Measurements from ENCODE around the gene JUP. TPM values are rescaled to one million over a fixed set of nuclear protein-coding genes. Genes with fewer than 3 reads are reported as not detected.

JUP gene
- total and polyA plus RNA-seq, 10 of the 15 experiments (the other 5 are each of a cell fraction or from before 2014, with no cell fraction given), result 1.5 to 36.3 (median 11.6) TPM

DNA sequence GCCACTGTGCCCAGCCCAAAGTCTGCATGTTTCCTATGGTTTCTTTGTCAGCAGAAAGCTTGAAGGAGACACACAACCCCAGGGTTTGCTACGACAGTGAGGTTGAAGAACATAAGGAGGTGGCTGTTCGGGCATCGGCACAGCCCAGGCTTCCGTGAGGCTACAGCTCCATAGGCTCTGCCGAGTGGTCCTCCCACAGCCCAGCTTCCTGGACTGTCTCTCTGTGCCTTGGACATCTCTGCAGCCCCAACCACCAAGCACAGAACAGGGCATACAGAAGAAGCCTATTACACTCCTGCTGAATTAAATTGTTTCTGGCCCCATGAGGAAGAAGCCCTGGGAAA, 48.9 kb downstream of the JUP start:
- no peak overlapping the region for H3K4me3 ChIP-seq
- peak; percentile 14; the same call in 2 of the 3 replicates for ATAC-seq
- no TSS peak for BruUV-seq (replicated peaks)
- H3K9me3 ChIP-seq (replicated peaks; ENCODE audit: control insufficient read depth, insufficient read depth, low read length), result no peaks in the 10 kb centered on the region
- no peak overlapping the region for H3K4me2 ChIP-seq (ENCODE audit: control insufficient read depth, insufficient read depth)
- no peak for FAIRE-seq
- H3K27me3 ChIP-seq (replicated peaks in 1 of 2; ENCODE audit: control insufficient read depth in 2 of 2, insufficient read depth in 2 of 2, low read length in 1 of 2), result peaks cover 8% of the 10 kb centered on the region in 2 experiments; a peak in 3 of 4 replicates
- H3K79me2 ChIP-seq (ENCODE audit: control insufficient read depth, insufficient read depth, low read length), result no peaks in the 10 kb centered on the region
- ChIA-PET SMC1A (ENCODE audit: uncharacterized antibody, unreplicated experiment) (interaction anchor here (1.0 to 1.4 kb wide), 4 partner anchors 49 to 71 kb away, joined by 3 to 9 read pairs (median 4); partner anchors contain the start of gene JUP), CTCF (interaction anchor here (0.6 to 3.2 kb wide), 17 partner anchors 8 to 379 kb away, joined by 3 to 25 read pairs (median 4); partner anchors contain the start of gene JUP), RAD21 (ENCODE audit: unreplicated experiment) (interaction anchor here (1.2 to 2.2 kb wide), 5 partner anchors 48 to 63 kb away, joined by 3 to 12 read pairs (median 4); partner anchors contain the start of gene JUP), POLR2A (no interaction called here)
- WGBS (ENCODE audit: insufficient coverage, insufficient replicate concordance, low lambda C conversion rate, missing lambda C conversion rate), result 39% methylated on average over 5 of the region's 5 CpGs
- no peak for DNase-seq (ENCODE audit: low read depth, low spot score)
- H3K27ac ChIP-seq (ENCODE audit: control insufficient read depth, insufficient read depth), result no peak overlapping the region
- no peak overlapping the region for H3K9ac ChIP-seq (ENCODE audit: control insufficient read depth, insufficient read depth, low read length)
- no peaks in the 10 kb centered on the region for H4K20me1 ChIP-seq (ENCODE audit: control insufficient read depth, insufficient read depth)
- H3K4me1 ChIP-seq (ENCODE audit: control insufficient read depth, insufficient read depth, low read length), result peaks cover 3% of the 10 kb centered on the region; the same call in 1 of the 2 replicates
- intact Hi-C loops (cut with micrococcal nuclease; ENCODE audit: unreplicated experiment) (loop anchor here (1.0 kb wide), 3 partner anchors 64 to 222 kb away; no protein-coding TSS in a partner anchor), in situ Hi-C loops (cut with MboI) (no loop called here)
- no peak overlapping the region; the same call in 1 of the 2 replicates for H2AFZ ChIP-seq (ENCODE audit: control insufficient read depth, low read depth, low read length)
- no peak for TF ChIP-seq MXI1 (IDR thresholded peaks at IDR 0.05; ENCODE audit: low read depth, low read length)
- TF ChIP-seq ASH2L (IDR thresholded peaks at IDR 0.05; ENCODE audit: borderline replicate concordance, low read depth), result no peak
- TF ChIP-seq, protein P1, sequence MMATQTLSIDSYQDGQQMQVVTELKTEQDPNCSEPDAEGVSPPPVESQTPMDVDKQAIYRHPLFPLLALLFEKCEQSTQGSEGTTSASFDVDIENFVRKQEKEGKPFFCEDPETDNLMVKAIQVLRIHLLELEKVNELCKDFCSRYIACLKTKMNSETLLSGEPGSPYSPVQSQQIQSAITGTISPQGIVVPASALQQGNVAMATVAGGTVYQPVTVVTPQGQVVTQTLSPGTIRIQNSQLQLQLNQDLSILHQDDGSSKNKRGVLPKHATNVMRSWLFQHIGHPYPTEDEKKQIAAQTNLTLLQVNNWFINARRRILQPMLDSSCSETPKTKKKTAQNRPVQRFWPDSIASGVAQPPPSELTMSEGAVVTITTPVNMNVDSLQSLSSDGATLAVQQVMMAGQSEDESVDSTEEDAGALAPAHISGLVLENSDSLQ (IDR thresholded peaks at IDR 0.05), result no peak
- TF ChIP-seq MEF2A (IDR thresholded peaks at IDR 0.05; ENCODE audit: insufficient read depth, low read depth, low read length), result no peak
- no peaks in the 10 kb centered on the region for H3K36me3 ChIP-seq (ENCODE audit: control insufficient read depth in 2 of 2, insufficient read depth in 2 of 2, low read length in 1 of 2)

All from GM12878 (cell line).